ENCODE results near the gene LYSET.
A peak's percentile ranks its signal among the peaks of the same experiment; 100 is the strongest.

LYSET gene

GRCh38 chr14:93186956-93187355 lies 1.8 kb downstream of the LYSET start:
- Mint-ChIP-seq H3K9me3 (ENCODE audit: low read depth) (no peaks in the 10 kb centered on the region), H3K36me3 (peaks cover 5% of the 10 kb centered on the region), H3K27me3 (no peaks in the 10 kb centered on the region), H3K4me1 (ENCODE audit: low read depth) (peaks cover 46% of the 10 kb centered on the region), H3K27ac (no peak overlapping the region), H3K4me3 (peak overlapping the region; percentile 76)

GRCh38 chr14:93195316-93195999 lies 10.3 kb downstream of the LYSET start:
- Mint-ChIP-seq H3K27me3 (no peaks in the 10 kb centered on the region), H3K4me3 (no peak overlapping the region), H3K9me3 (ENCODE audit: low read depth) (no peaks in the 10 kb centered on the region), H3K27ac (no peak overlapping the region), H3K36me3 (peaks cover 5% of the 10 kb centered on the region), H3K4me1 (ENCODE audit: low read depth) (peaks cover 2% of the 10 kb centered on the region)

- Mint-ChIP-seq H3K27ac (no peak overlapping the region), H3K4me3 (no peak overlapping the region), H3K9me3 (ENCODE audit: low read depth) (no peaks in the 10 kb centered on the region), H3K4me1 (ENCODE audit: low read depth) (peaks cover 12% of the 10 kb centered on the region), H3K36me3 (peaks cover 5% of the 10 kb centered on the region), H3K27me3 (no peaks in the 10 kb centered on the region)
These were observed 13.9 kb downstream of the LYSET start for GRCh38 chr14:93199031-93199430.

GRCh38 chr14:93200553-93200952 lies 15.4 kb downstream of the LYSET start:
- Mint-ChIP-seq H3K9me3 (ENCODE audit: low read depth) (no peaks in the 10 kb centered on the region), H3K36me3 (peaks cover 5% of the 10 kb centered on the region), H3K27me3 (no peaks in the 10 kb centered on the region), H3K4me1 (ENCODE audit: low read depth) (peaks cover 28% of the 10 kb centered on the region), H3K4me3 (no peak overlapping the region), H3K27ac (no peak overlapping the region)

- no peaks in the 10 kb centered on the region for H3K27me3 Mint-ChIP-seq
These were observed 16.1 kb downstream of the LYSET start for GRCh38 chr14:93201155-93201704.

GRCh38 chr14:93206793-93207467 lies 21.8 kb downstream of the LYSET start, which contains the start of the genes GON7 and UBR7:
Gene GON7, minus strand, starts transcription at chr14:93207065. Its CDS starts 28 bp downstream, at chr14:93207037.
Gene UBR7, plus strand, starts transcription at chr14:93207256. Its CDS starts 36 bp downstream, at chr14:93207292.
- no peaks in the 10 kb centered on the region for H3K27me3 Mint-ChIP-seq
- H3K4me3 Mint-ChIP-seq, result peak within 1 kb of the TSS; percentile 98
- no peaks in the 10 kb centered on the region for H3K36me3 Mint-ChIP-seq
- no peaks in the 10 kb centered on the region for H3K9me3 Mint-ChIP-seq (ENCODE audit: low read depth)
- H3K27ac Mint-ChIP-seq, result peak within 1 kb of the TSS; percentile 93
- H3K4me1 Mint-ChIP-seq (ENCODE audit: low read depth), result peaks cover 49% of the 10 kb centered on the region

More at GRCh38 chr14:93201155-93201704, 16.1 kb downstream of the LYSET start:
- Mint-ChIP-seq H3K4me1 (ENCODE audit: low read depth) (peaks cover 34% of the 10 kb centered on the region), H3K27ac (no peak overlapping the region), H3K4me3 (no peak overlapping the region), H3K36me3 (peaks cover 5% of the 10 kb centered on the region), H3K9me3 (ENCODE audit: low read depth) (no peaks in the 10 kb centered on the region)

GRCh38 chr14:93207468-93208308 lies 22.6 kb downstream of the LYSET start:
- Mint-ChIP-seq H3K27me3 (no peaks in the 10 kb centered on the region), H3K36me3 (peaks cover 4% of the 10 kb centered on the region), H3K4me3 (peak overlapping the region; percentile 98), H3K27ac (peak overlapping the region; percentile 55), H3K9me3 (ENCODE audit: low read depth) (no peaks in the 10 kb centered on the region), H3K4me1 (ENCODE audit: low read depth) (peaks cover 46% of the 10 kb centered on the region)

- H3K27ac Mint-ChIP-seq, result no peak overlapping the region
- H3K27me3 Mint-ChIP-seq, result no peaks in the 10 kb centered on the region
- H3K36me3 Mint-ChIP-seq, result peaks cover 6% of the 10 kb centered on the region
- H3K4me1 Mint-ChIP-seq (ENCODE audit: low read depth), result peaks cover 14% of the 10 kb centered on the region
- H3K4me3 Mint-ChIP-seq, result no peak overlapping the region
- H3K9me3 Mint-ChIP-seq (ENCODE audit: low read depth), result no peaks in the 10 kb centered on the region
These were observed 27.3 kb downstream of the LYSET start for GRCh38 chr14:93212432-93212831.

- H3K9me3 Mint-ChIP-seq (ENCODE audit: low read depth), result no peaks in the 10 kb centered on the region
- H3K27me3 Mint-ChIP-seq, result no peaks in the 10 kb centered on the region
- no peak overlapping the region for H3K27ac Mint-ChIP-seq
- H3K4me1 Mint-ChIP-seq (ENCODE audit: low read depth), result no peaks in the 10 kb centered on the region
- H3K36me3 Mint-ChIP-seq, result peaks cover 6% of the 10 kb centered on the region
- H3K4me3 Mint-ChIP-seq, result no peak overlapping the region
These were observed 29.5 kb downstream of the LYSET start for GRCh38 chr14:93214598-93214997.

- Mint-ChIP-seq H3K4me3 (no peak overlapping the region), H3K27ac (no peak overlapping the region), H3K27me3 (no peaks in the 10 kb centered on the region), H3K36me3 (peaks cover 2% of the 10 kb centered on the region), H3K9me3 (ENCODE audit: low read depth) (no peaks in the 10 kb centered on the region), H3K4me1 (ENCODE audit: low read depth) (no peaks in the 10 kb centered on the region)
These were observed 34.1 kb downstream of the LYSET start for GRCh38 chr14:93219103-93219726.

GRCh38 chr14:93220509-93220908 lies 35.4 kb downstream of the LYSET start:
- Mint-ChIP-seq H3K4me1 (ENCODE audit: low read depth) (no peaks in the 10 kb centered on the region), H3K27ac (no peak overlapping the region), H3K27me3 (no peaks in the 10 kb centered on the region), H3K9me3 (ENCODE audit: low read depth) (no peaks in the 10 kb centered on the region), H3K4me3 (no peak overlapping the region), H3K36me3 (peaks cover 5% of the 10 kb centered on the region)

- Mint-ChIP-seq H3K27ac (no peak overlapping the region), H3K9me3 (ENCODE audit: low read depth) (no peaks in the 10 kb centered on the region), H3K27me3 (no peaks in the 10 kb centered on the region), H3K4me3 (no peak overlapping the region), H3K4me1 (ENCODE audit: low read depth) (no peaks in the 10 kb centered on the region), H3K36me3 (peaks cover 27% of the 10 kb centered on the region)
These were observed 38.4 kb downstream of the LYSET start for GRCh38 chr14:93223565-93223964.

GRCh38 chr14:93228550-93228949 lies 43.4 kb downstream of the LYSET start:
- peaks cover 28% of the 10 kb centered on the region for H3K36me3 Mint-ChIP-seq
- H3K9me3 Mint-ChIP-seq (ENCODE audit: low read depth), result no peaks in the 10 kb centered on the region
- H3K4me3 Mint-ChIP-seq, result no peak overlapping the region

GRCh38 chr14:93230539-93230938 lies 45.4 kb downstream of the LYSET start:
- H3K36me3 Mint-ChIP-seq, result peaks cover 25% of the 10 kb centered on the region

More at GRCh38 chr14:93228550-93228949, 43.4 kb downstream of the LYSET start:
- no peak overlapping the region for H3K27ac Mint-ChIP-seq
- peaks cover 13% of the 10 kb centered on the region for H3K4me1 Mint-ChIP-seq (ENCODE audit: low read depth)
- H3K27me3 Mint-ChIP-seq, result peaks cover 3% of the 10 kb centered on the region

More at GRCh38 chr14:93230539-93230938, 45.4 kb downstream of the LYSET start:
- Mint-ChIP-seq H3K9me3 (ENCODE audit: low read depth) (no peaks in the 10 kb centered on the region), H3K27me3 (peaks cover 3% of the 10 kb centered on the region), H3K4me1 (ENCODE audit: low read depth) (peaks cover 13% of the 10 kb centered on the region), H3K27ac (no peak overlapping the region), H3K4me3 (peak overlapping the region; percentile 50)
